ENCODE measurements around the gene GARIN6. TPM values are rescaled to one million over a fixed set of nuclear protein-coding genes. Genes with fewer than 3 reads are reported as not detected.
A peak's percentile ranks its signal among the peaks of the same experiment; 100 is the strongest.
"Not testable (repeated sequence)": the region's sequence is repeated elsewhere in the genome, so short reads cannot be mapped to it uniquely, and the experiment has no call there.

GARIN6 gene
- total RNA-seq, 4 donors from 2014 or later = not detected

GRCh38 chr12:99611599-99611998 is 36.0 kb upstream of the GARIN6 start:
- TF ChIP-seq POLR2A (IDR thresholded peaks at IDR 0.05) = no peak
- no peak for TF ChIP-seq CTCF (IDR thresholded peaks at IDR 0.05)
- Histone ChIP-seq H3K4me1 (no peaks in the 10 kb centered on the region), H3K4me3 (no peak overlapping the region), H3K27ac (no peak overlapping the region), H3K9me3 (no peaks in the 10 kb centered on the region), H3K27me3 (no peaks in the 10 kb centered on the region), H3K36me3 (no peaks in the 10 kb centered on the region)
- DNase-seq = no peak

DNA sequence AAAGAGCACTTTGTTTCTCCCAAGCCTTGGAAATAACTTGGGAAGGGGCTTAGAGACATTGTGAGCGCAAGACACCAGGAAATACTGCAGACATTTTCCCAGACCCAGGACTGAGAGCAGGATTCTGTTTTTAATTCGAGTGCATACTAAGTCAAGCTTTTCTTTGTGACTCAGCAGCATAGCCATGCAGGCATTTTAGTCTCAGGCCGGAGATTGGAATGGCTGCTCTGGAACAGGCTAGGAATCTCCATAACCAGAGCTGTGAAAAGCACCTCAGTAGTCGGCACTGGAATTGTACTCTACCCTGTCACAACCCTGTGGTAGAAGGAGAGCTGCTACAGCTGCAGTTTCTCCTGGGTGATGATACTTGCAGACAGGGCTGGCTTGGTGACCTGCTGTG is 28.9 kb upstream of the GARIN6 start:
- TF ChIP-seq POLR2A (IDR thresholded peaks at IDR 0.05) = no peak
- no peak for TF ChIP-seq CTCF (IDR thresholded peaks at IDR 0.05)
- Histone ChIP-seq H3K36me3 (no peaks in the 10 kb centered on the region), H3K27ac (no peak overlapping the region), H3K27me3 (no peaks in the 10 kb centered on the region), H3K9me3 (peaks cover 0 to 3% (median 0%) of the 10 kb centered on the region in 4 donors), H3K4me1 (no peaks in the 10 kb centered on the region), H3K4me3 (no peak overlapping the region)
- no peak for DNase-seq

DNA sequence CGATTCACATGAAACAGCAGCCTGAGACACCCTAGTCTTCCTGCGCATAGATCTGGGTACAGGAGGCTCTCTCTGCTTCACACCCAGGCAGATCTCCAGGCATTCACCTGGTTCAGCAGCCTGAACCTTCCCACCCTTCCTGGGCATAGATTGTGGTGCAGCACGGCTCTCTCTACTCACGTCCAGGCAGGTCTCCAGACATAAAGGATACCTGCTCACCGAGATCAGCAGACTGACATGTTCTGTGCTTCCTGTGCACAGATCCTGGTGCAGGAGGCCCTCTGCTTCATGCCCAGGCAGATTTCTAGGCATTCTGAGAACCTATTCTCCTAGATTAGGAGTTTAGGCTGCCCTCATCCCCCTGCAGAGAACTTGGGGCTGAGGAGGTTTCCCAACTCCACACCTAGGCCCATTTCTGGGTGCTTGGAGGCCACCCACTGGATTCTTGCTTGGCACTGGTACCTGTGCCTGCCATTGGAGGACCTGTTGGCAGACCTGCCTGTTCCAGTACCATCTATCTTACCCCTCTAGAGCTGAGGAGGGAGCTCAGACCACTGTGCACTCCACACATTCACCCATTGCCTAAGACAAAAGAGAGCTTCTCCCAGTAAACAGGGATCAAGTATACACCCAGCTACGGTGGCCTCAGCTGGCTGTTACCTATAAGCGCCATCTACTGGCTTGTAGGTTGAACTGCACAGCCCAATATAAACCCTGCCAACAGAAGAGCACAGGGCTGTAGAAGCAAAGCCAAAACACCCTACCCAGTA is 28.0 kb upstream of the GARIN6 start:
- no peak overlapping the region for H3K27ac ChIP-seq
- no peak overlapping the region for H3K4me3 ChIP-seq
- no peak for TF ChIP-seq POLR2A (IDR thresholded peaks at IDR 0.05)
- peak in 3 of 6 experiments; percentile 3 to 30 (median 26) for TF ChIP-seq CTCF (IDR thresholded peaks at IDR 0.05)
- no peaks in the 10 kb centered on the region for H3K27me3 ChIP-seq
- DNase-seq = no peak
- no peaks in the 10 kb centered on the region for H3K36me3 ChIP-seq
- H3K9me3 ChIP-seq = peaks cover 0 to 3% (median 0%) of the 10 kb centered on the region in 4 donors
- no peaks in the 10 kb centered on the region for H3K4me1 ChIP-seq

- H3K36me3 ChIP-seq = no peaks in the 10 kb centered on the region
- H3K27me3 ChIP-seq = no peaks in the 10 kb centered on the region
- H3K9me3 ChIP-seq = peaks cover 0 to 3% (median 0%) of the 10 kb centered on the region in 4 donors
- no peak overlapping the region for H3K4me3 ChIP-seq
- no peaks in the 10 kb centered on the region for H3K4me1 ChIP-seq
- H3K27ac ChIP-seq = no peak overlapping the region
- DNase-seq = no peak
- TF ChIP-seq CTCF (IDR thresholded peaks at IDR 0.05) (no peak), POLR2A (IDR thresholded peaks at IDR 0.05) (no peak)
Measured at GRCh38 chr12:99620159-99620479, 27.4 kb upstream of the GARIN6 start.

- not testable (repeated sequence) for H3K27ac ChIP-seq, H3K36me3 ChIP-seq, H3K27me3 ChIP-seq, H3K9me3 ChIP-seq, DNase-seq, H3K4me1 ChIP-seq, H3K4me3 ChIP-seq
Measured at GRCh38 chr12:99624591-99624990, 23.0 kb upstream of the GARIN6 start.

DNA sequence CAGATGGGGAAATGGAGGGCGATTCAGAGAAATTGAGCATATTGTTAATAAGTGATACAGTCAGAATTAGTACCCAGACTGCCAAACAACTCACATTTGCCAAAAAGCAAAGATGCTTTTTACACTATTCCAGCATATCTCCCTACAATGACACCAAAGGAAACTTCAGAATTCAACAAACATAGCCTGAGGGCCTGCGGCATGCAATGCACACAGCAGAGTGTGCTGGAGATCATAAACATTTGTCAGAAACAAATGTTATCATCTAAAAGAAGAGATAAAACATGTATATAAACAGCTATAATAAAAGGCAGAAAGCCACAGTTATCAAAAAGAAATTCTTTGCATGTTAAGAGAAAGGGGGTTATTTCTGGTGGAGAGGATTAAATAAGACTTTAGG is 20.1 kb upstream of the GARIN6 start:
- H3K36me3 ChIP-seq = no peaks in the 10 kb centered on the region

More for the DNA sequence above, 20.1 kb upstream of the GARIN6 start:
- Histone ChIP-seq H3K27me3 (no peaks in the 10 kb centered on the region), H3K9me3 (no peaks in the 10 kb centered on the region), H3K4me3 (no peak overlapping the region), H3K27ac (no peak overlapping the region), H3K4me1 (no peaks in the 10 kb centered on the region)
- TF ChIP-seq POLR2A (IDR thresholded peaks at IDR 0.05) = no peak
- TF ChIP-seq CTCF (IDR thresholded peaks at IDR 0.05) = no peak
- DNase-seq = no peak
